HCT116 (cell line): ENCODE measurements around the gene FMNL1. TPM values are rescaled to one million over a fixed set of nuclear protein-coding genes. Genes with fewer than 3 reads are reported as not detected.

Experiments
- ATAC-seq: fragments of 200-7000 bp; cut with Tn5 transposase; 2 replicates; pipeline ENCODE4 v1.9.1; 2020; ENCODE audit warnings: mild to moderate bottlenecking, moderate library complexity
- BruUV-seq: library from RNA; stranded (reverse); fragments of 400-500 nt; replicated peaks from 2 replicates; lab custom pipeline; 2021; lab: Mats Ljungman, UMichigan
- CTCF ChIA-PET: fragments of 300-600 bp; sonication (Branson Sonifier 250); formaldehyde crosslinking; loops from one replicate; lab custom pipeline; 2021; ENCODE audit warnings: antibody characterized with exemption; lab: Charles Lee
- POLR2A ChIA-PET: fragments of 300-600, 350-600 bp; sonication (Branson Sonifier 250); formaldehyde crosslinking; loops from one replicate; lab custom pipeline; 2021; ENCODE audit warnings: antibody characterized with exemption; lab: Charles Lee
- RAD21 ChIA-PET, 2 experiments: fragments of 300-600 bp; sonication (Branson Sonifier 250); formaldehyde crosslinking; loops; one replicate each; lab custom pipeline; 2023; ENCODE audit warnings: low total read pairs in 2 of 2; ENCODE audit not compliant: uncharacterized antibody in 2 of 2, unreplicated experiment in 2 of 2, low non-redundant PET in 1 of 2; lab: Charles Lee
- DNase-seq: peaks from one replicate; pipeline ENCODE4 v3.0.0-alpha.2; 2010; ENCODE audit warnings: low read depth, low spot score
- H2AFZ ChIP-seq: fragments of 200-600 bp; shearing (Covaris generic), sonication (generic); 2 replicates; pipeline ENCODE4 v1.6.1; 2017; ENCODE audit warnings: low read depth, mixed run types, mixed read lengths, antibody characterized with exemption, low read length; ENCODE audit not compliant: poor library complexity, severe bottlenecking
- H3K27ac ChIP-seq: 2 replicates; pipeline ENCODE4 v1.5.1; 2012; ENCODE audit warnings: low read depth, low read length
- H3K27me3 ChIP-seq: fragments of 200-600 bp; sonication (generic); 2 replicates; pipeline ENCODE4 v1.6.1; 2016; ENCODE audit warnings: mixed run types, low read length, mixed read lengths; ENCODE audit not compliant: insufficient read depth
- H3K36me3 ChIP-seq, 2 experiments: fragments of 200-500 bp in 1 of 2; fragments of 200-600 bp in 1 of 2; sonication (Bioruptor generic) in 1 of 2; sonication (generic) in 1 of 2; 2 replicates each; pipeline versions ENCODE4 v1.5.1 to v1.6.1; 2014 to 2016; ENCODE audit warnings: low read length in 2 of 2, inconsistent platforms in 1 of 2, mixed read lengths in 1 of 2, mixed run types in 1 of 2; ENCODE audit not compliant: insufficient read depth in 2 of 2, control insufficient read depth in 1 of 2
- H3K4me1 ChIP-seq, 2 experiments: fragments of 200-600 bp in 1 of 2; sonication (generic) in 1 of 2; 2 replicates each; pipeline versions ENCODE4 v1.5.1 to v1.6.1; 2012 to 2017; ENCODE audit warnings: low read length in 2 of 2, inconsistent platforms in 1 of 2, mild to moderate bottlenecking in 1 of 2, mixed read lengths in 1 of 2, mixed run types in 1 of 2, moderate library complexity in 1 of 2; ENCODE audit not compliant: insufficient read depth in 2 of 2, control insufficient read depth in 1 of 2
- H3K4me2 ChIP-seq: fragments of 200-600 bp; sonication (generic); 2 replicates; pipeline ENCODE4 v1.6.1; 2017; ENCODE audit warnings: mixed run types, low read length, mixed read lengths
- H3K4me3 ChIP-seq, 2 experiments: fragments of 200-600 bp in 1 of 2; sonication (generic) in 1 of 2; replicated peaks in 1 of 2; 2 replicates each; pipeline ENCODE4 v1.5.1; 2011 to 2016; ENCODE audit warnings: low read length in 2 of 2, control low read depth in 1 of 2, low read depth in 1 of 2, mild to moderate bottlenecking in 1 of 2, mixed read lengths in 1 of 2, mixed run types in 1 of 2
- H3K79me2 ChIP-seq: fragments of 200-600 bp; sonication (generic); 2 replicates; pipeline ENCODE4 v1.6.1; 2017; ENCODE audit warnings: mild to moderate bottlenecking, mixed run types, low read length, moderate library complexity, mixed read lengths; ENCODE audit not compliant: insufficient read depth
- H3K9ac ChIP-seq: fragments of 200-600 bp; sonication (generic); 2 replicates; pipeline ENCODE4 v1.6.1; 2016; ENCODE audit warnings: low read length, mixed read lengths
- H3K9me2 ChIP-seq: fragments of 200-600 bp; sonication (generic), shearing (Covaris generic); 2 replicates; pipeline ENCODE4 v1.6.1; 2017; ENCODE audit warnings: mixed run types, mild to moderate bottlenecking, moderate library complexity; ENCODE audit not compliant: insufficient read depth
- H3K9me3 ChIP-seq, 2 experiments: fragments of 200-500 bp in 1 of 2; fragments of 200-600 bp in 1 of 2; sonication (Bioruptor generic) in 1 of 2; sonication (generic) in 1 of 2; 2 replicates each; pipeline ENCODE4 v1.6.1; 2014 to 2017; ENCODE audit warnings: low read length in 2 of 2, mixed read lengths in 2 of 2, inconsistent platforms in 1 of 2, low read depth in 1 of 2, mild to moderate bottlenecking in 1 of 2, mixed run types in 1 of 2, moderate library complexity in 1 of 2; ENCODE audit not compliant: control insufficient read depth in 1 of 2, insufficient read depth in 1 of 2
- H4K20me1 ChIP-seq: fragments of 200-600 bp; sonication (generic), shearing (Covaris generic); 2 replicates; pipeline ENCODE4 v1.6.1; 2017; ENCODE audit warnings: mixed run types, mild to moderate bottlenecking, moderate library complexity; ENCODE audit not compliant: insufficient read depth
- EGR1 ChIP-seq: IDR thresholded peaks from 2 replicates; pipeline ENCODE4 v1.6.1; 2012; ENCODE audit warnings: low read depth
- EZH2 ChIP-seq: fragments of 200-600 bp; sonication (generic); IDR thresholded peaks from 2 replicates; pipeline ENCODE4 v1.6.1; 2017; ENCODE audit warnings: antibody characterized with exemption, mixed run types
- POLR2AphosphoS5 ChIP-seq: IDR thresholded peaks from 2 replicates; pipeline ENCODE4 v1.6.1; 2011; ENCODE audit warnings: mild to moderate bottlenecking, low read depth, low read length, moderate library complexity
- SIN3A ChIP-seq: IDR thresholded peaks from 2 replicates; pipeline ENCODE4 v1.6.1; 2012; ENCODE audit warnings: low read depth
- SP1 ChIP-seq: IDR thresholded peaks from 2 replicates; pipeline ENCODE4 v1.6.1; 2012; ENCODE audit warnings: low read depth
- SRF ChIP-seq: IDR thresholded peaks from 2 replicates; pipeline ENCODE4 v1.6.1; 2012; ENCODE audit warnings: low read depth
- TCF7L2 ChIP-seq: IDR thresholded peaks from 2 replicates; pipeline ENCODE4 v1.7.0; 2011; ENCODE audit warnings: borderline replicate concordance, inconsistent platforms; ENCODE audit not compliant: insufficient read depth, insufficient read length; ENCODE audit errors: extremely low read depth
- YY1 ChIP-seq: IDR thresholded peaks from 2 replicates; pipeline ENCODE4 v1.6.1; 2011; ENCODE audit warnings: low read length, low read depth, moderate library complexity, mild to moderate bottlenecking; ENCODE audit not compliant: insufficient replicate concordance; ENCODE audit errors: extremely low read depth
- intact Hi-C: fragments of 100-400 bp; cut with micrococcal nuclease; formaldehyde crosslinking; loops from 2 replicates; pipeline ENCODE4 v1.10.0; 2022
- total RNA-seq: library from RNA; stranded (reverse); gene quantifications from one replicate; pipeline ENCODE4 v1.2.1, GENCODE V29; 2021; ENCODE audit not compliant: unreplicated experiment
- TF ChIP-seq, protein P1 (sequence below), 3 experiments: fragments of 200-600 bp in 1 of 3; sonication (generic) in 1 of 3; IDR thresholded peaks in 2 of 3; conservative IDR thresholded peaks in 1 of 3; 2 replicates each; pipeline ENCODE4 v1.5.1; 2012 to 2017; ENCODE audit warnings: low read depth in 2 of 3, low read length in 2 of 3, antibody characterized with exemption in 1 of 3, borderline replicate concordance in 1 of 3, control low read depth in 1 of 3, mild to moderate bottlenecking in 1 of 3, mixed read lengths in 1 of 3, mixed run types in 1 of 3, moderate library complexity in 1 of 3; ENCODE audit not compliant: insufficient read depth in 1 of 3
- TF ChIP-seq, protein P2 (sequence below): IDR thresholded peaks from 2 replicates; pipeline ENCODE4 v1.6.1; 2012

FMNL1 gene
- total RNA-seq, 1 experiment from 2014 or later: 8.2 TPM

DNA sequence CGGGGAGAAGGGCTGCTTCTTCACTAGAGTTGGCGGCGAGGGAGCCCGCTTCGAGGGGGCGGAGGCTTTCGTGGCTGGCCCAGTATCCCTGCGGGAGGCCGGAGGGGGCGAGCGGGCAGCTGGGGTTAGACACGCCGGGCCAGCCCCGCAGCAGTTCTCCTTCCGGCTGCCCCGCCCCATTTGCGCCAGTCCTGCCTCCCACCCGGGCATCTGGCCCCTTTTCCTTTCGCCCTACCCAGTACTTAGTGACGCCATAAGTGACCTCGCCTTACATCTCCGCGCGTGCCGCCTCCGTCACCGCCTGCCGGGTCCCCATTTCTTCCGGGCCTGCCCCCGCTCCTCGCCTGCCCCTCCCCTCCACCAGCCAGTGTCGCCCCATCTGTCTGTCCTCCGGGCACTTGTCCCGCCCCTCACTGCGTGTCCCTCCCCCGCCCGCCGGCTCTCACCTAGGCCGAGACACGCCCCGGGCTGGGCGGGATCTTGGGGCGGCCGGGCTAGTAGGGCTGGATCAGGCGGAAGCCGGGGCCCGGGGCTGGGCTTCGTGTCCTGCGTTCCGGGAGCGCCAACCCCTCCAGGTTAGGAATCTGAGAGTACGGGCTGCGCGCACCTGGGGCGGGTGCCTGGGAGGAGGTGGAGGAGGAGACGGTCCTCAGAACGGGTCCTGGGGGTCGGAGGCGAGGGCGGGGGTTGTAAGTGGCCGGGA lies 25.9 kb downstream of the FMNL1 start:
- H3K9me2 ChIP-seq: no peaks in the 10 kb centered on the region
- peaks cover 9% of the 10 kb centered on the region; the same call in 1 of the 2 replicates for H3K79me2 ChIP-seq
- peak; percentile 61 for TF ChIP-seq SIN3A
- TF ChIP-seq TCF7L2: peak; percentile 69
- TF ChIP-seq, protein P1, sequence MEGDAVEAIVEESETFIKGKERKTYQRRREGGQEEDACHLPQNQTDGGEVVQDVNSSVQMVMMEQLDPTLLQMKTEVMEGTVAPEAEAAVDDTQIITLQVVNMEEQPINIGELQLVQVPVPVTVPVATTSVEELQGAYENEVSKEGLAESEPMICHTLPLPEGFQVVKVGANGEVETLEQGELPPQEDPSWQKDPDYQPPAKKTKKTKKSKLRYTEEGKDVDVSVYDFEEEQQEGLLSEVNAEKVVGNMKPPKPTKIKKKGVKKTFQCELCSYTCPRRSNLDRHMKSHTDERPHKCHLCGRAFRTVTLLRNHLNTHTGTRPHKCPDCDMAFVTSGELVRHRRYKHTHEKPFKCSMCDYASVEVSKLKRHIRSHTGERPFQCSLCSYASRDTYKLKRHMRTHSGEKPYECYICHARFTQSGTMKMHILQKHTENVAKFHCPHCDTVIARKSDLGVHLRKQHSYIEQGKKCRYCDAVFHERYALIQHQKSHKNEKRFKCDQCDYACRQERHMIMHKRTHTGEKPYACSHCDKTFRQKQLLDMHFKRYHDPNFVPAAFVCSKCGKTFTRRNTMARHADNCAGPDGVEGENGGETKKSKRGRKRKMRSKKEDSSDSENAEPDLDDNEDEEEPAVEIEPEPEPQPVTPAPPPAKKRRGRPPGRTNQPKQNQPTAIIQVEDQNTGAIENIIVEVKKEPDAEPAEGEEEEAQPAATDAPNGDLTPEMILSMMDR (IDR thresholded peaks at IDR 0.05 in 2 of 3, conservative IDR thresholded peaks at IDR 0.05 in 1 of 3; ENCODE audit: borderline replicate concordance in 1 of 3, insufficient read depth in 1 of 3, low read depth in 2 of 3, low read length in 2 of 3): no peak
- TF ChIP-seq SP1: peak; percentile 66
- TF ChIP-seq POLR2AphosphoS5: peak; percentile 75; the same call in 1 of the 2 replicates
- no peak for TF ChIP-seq SRF
- peak; percentile 74 for TF ChIP-seq EGR1
- TF ChIP-seq, protein P2, sequence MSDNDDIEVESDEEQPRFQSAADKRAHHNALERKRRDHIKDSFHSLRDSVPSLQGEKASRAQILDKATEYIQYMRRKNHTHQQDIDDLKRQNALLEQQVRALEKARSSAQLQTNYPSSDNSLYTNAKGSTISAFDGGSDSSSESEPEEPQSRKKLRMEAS: peak; percentile 81; the same call in 1 of the 2 replicates
- TF ChIP-seq YY1: no peak
- TF ChIP-seq EZH2: no peak
- peak overlapping the region; percentile 99 for H3K4me2 ChIP-seq
- BruUV-seq: no TSS peak
- H3K4me1 ChIP-seq: peaks cover 11 to 19% of the 10 kb centered on the region in 2 experiments; a peak in 3 of 4 replicates
- CTCF ChIA-PET: interaction anchor here (0.9 to 3.2 kb wide), 10 partner anchors 9 to 178 kb away, joined by 3 to 12 read pairs (median 4); partner anchors contain the start of gene ACBD4
- no peaks in the 10 kb centered on the region for H3K9me3 ChIP-seq
- RAD21 ChIA-PET: interaction anchor here in 1 of 2 experiments (1.2 kb wide), 1 partner anchor 28 kb away, joined by 4 read pairs; no protein-coding TSS in a partner anchor
- intact Hi-C loops: loop anchor here (1.0 kb wide), 1 partner anchor 16 kb away; no protein-coding TSS in a partner anchor
- peak; percentile 91 for DNase-seq
- no peaks in the 10 kb centered on the region for H3K27me3 ChIP-seq
- H3K36me3 ChIP-seq: peaks cover 0 to 4% of the 10 kb centered on the region in 2 experiments; a peak in 2 of 4 replicates
- peak overlapping the region; percentile 82 to 95 for H3K4me3 ChIP-seq
- peak overlapping the region; percentile 92 for H3K9ac ChIP-seq
- H4K20me1 ChIP-seq: no peaks in the 10 kb centered on the region
- H3K27ac ChIP-seq: peak overlapping the region; percentile 94
- POLR2A ChIA-PET: interaction anchor here (1.0 kb wide), 1 partner anchor 177 kb away, joined by 3 read pairs; no protein-coding TSS in a partner anchor
- peak overlapping the region; percentile 77 for H2AFZ ChIP-seq
- ATAC-seq: peak; percentile 93
